HG03196 (cell line): ENCODE results near the gene CCDC28B.
"Not testable (repeated sequence)": the region's sequence is repeated elsewhere in the genome, so short reads cannot be mapped to it uniquely, and the experiment has no call there.

Experiments used
- ATAC-seq: cut with Tn5 transposase; IDR thresholded peaks from one replicate; pipeline ENCODE4 v1.9.1; 2021; ENCODE audit not compliant: unreplicated experiment

The CCDC28B gene

GRCh38 chr1:32200226-32201010, at the start of gene CCDC28B:
CCDC28B (plus strand) TSS chr1:32200595; CDS start chr1:32201936, 1,341 bp downstream.
- no peak for ATAC-seq

- no peak for ATAC-seq
Measured at GRCh38 chr1:32150847-32151246, 49.5 kb upstream of the CCDC28B start.

GRCh38 chr1:32151319-32151787, 49.0 kb upstream of the CCDC28B start:
- no peak for ATAC-seq

GRCh38 chr1:32159189-32159588, 41.2 kb upstream of the CCDC28B start:
- ATAC-seq, result no peak

DNA sequence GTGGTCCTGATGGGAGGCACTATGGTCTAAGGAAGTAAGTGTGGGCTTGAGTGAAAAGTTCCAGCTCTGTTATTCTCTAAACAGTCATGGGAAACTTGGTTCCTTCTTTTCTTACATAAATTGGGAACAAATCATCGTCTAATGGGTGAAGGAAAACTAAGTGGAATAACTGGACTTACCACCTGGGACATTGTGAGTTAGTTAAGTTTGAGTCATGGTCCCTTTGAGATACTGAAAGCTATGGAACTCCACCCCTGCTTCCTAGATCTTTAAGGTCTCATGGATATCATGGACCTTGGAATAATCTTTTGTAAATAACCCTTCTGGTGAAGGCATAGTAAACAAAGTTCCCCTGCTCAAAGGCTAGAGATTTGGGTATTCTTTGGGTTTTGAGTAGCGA, 37.0 kb upstream of the CCDC28B start:
- ATAC-seq, result no peak

DNA sequence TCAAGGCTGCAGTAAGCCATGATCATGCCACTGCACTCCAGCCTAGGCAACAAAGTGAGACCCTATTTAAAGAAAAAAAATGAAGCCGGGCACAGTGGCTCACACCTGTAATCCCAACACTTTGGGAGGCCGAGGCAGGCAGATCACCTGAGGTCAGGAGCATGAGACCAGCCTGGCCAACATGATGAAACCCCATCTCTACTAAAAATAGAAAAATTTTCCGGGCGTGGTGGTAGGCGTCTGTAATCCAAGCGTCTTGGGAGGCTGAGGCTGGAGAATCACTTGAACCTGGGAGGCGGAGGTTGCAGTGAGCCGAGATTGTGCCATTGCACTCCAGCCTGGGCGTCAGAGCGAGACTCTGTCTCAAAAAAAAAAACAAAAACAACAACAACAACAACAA, 34.8 kb upstream of the CCDC28B start:
- ATAC-seq, result not testable (repeated sequence)

- ATAC-seq, result no peak
Measured at GRCh38 chr1:32170991-32171390, 29.4 kb upstream of the CCDC28B start.

- no peak for ATAC-seq
Measured at GRCh38 chr1:32172621-32173245, 27.7 kb upstream of the CCDC28B start.

DNA sequence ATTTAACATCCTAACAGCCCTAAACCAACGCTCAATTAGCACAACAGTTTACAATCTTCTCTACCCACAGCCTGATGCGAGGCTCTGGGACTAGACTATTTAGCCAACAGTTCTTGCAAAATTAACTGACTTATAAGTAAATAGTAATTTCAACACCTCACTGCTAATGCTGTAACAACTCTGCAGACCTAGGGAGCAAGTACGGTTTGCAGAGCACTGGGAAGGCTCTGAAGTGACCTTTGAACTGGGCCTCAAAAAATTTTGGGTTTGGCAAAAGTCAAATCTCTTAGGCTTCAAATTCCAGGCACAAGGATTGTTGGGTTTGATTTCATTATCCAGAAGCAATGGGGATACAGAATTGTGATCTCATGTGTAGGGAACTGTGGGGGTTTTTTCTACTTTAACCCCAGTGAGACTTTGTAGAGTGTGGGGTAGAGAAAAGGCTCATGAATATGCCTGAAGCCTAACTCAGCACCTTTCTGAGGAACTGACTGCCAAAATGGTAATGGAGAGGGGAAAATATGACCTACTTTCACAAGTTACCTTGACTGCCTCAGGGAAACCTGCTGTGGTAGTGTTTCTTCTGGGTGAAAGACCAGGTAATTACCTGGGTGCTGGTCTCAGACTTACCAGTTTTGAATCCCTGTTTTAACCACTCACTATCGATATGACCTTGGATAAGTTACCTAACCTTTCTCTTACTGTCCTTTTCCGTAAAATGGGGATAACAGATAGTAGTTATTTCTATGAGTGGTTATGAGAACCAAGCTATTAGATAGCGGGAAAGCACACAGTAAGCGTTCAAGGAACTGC, 21.8 kb upstream of the CCDC28B start:
- ATAC-seq, result no peak

DNA sequence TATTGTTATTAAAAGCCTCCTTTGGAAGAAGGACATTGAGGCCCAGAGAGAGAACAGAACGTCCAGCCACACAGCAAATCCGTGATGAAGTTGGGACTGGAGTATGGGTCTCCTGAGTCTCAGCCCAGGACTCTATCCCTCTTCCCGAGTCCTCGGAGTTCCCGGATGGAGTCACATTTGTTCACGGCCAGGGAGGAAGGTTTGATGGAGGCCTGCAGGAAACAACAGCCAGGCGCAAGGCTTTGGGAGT, 21.3 kb upstream of the CCDC28B start:
- ATAC-seq, result no peak

- peak; percentile 81 for ATAC-seq
Measured at GRCh38 chr1:32179443-32180185, 20.8 kb upstream of the CCDC28B start, which contains the start of gene TXLNA. TXLNA (plus strand) TSS chr1:32179675; CDS start chr1:32180346, 671 bp downstream.

DNA sequence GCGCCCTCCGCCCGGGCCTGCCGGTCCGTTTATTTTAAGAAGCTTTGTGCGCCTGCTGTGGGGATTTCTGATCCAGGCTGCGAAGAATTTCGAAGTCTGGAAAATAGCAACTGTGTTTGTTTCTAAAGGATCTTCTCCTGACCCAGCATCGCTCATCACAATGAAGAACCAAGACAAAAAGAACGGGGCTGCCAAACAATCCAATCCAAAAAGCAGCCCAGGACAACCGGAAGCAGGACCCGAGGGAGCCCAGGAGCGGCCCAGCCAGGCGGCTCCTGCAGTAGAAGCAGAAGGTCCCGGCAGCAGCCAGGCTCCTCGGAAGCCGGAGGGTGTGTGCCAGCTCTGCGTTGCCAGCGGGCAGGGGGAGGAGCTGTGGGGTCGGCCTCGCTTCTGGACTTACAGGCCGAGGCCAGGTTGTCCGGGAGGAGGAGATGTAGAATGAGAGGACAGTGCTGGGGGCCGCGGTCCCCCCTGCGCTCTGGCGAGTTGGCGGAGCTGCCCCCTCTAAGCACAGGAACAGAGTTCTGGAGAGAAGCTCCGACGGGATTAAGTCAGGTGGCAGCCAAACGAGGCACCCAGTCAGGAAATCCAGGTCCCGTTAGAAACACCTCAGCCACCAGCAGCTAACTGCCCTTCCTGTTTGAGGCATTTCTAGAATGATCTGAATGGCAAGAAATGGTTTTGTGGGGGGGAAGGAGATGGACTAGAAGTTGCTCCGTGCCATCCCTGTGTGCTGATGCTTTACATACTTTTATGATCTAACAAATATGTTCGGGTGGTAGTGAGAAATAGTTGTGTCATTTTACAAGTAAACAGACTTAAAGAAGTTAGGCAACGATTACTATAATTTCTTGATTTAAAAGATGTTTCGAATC, 20.0 kb upstream of the CCDC28B start:
- ATAC-seq, result no peak

DNA sequence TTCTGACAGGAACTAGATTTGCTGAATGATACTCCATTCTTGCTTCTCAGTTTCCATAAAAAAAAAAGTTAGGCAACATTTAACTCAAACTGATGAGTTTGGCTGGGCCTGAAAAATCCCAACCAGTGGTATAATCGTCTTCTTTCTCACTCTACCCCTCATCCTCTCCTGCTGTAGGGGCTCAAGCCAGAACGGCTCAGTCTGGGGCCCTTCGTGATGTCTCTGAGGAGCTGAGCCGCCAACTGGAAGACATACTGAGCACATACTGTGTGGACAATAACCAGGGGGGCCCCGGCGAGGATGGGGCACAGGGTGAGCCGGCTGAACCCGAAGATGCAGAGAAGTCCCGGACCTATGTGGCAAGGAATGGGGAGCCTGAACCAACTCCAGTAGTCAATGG, 19.3 kb upstream of the CCDC28B start:
- ATAC-seq, result no peak

- ATAC-seq, result no peak
Measured at GRCh38 chr1:32181563-32181962, 18.8 kb upstream of the CCDC28B start.

DNA sequence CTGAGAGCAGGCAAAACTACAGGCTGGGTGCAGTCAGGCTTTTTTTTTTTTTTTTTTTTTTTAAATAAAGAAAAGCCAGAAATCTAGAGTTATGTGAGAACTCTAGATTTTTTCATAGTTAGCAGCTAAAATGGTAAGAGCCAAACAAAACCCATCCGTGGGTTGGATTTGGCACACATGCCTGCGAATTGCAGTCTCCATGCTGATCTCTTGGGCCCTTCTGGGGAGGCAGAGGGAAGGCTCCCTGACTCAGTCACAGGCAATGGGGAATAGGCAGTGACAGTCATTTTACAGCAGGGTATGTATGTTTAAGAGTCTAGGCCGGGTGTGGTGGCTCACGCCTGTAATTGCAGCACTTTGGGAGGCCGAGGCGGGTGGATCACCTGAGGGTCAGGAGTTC, 18.3 kb upstream of the CCDC28B start:
- ATAC-seq, result no peak

DNA sequence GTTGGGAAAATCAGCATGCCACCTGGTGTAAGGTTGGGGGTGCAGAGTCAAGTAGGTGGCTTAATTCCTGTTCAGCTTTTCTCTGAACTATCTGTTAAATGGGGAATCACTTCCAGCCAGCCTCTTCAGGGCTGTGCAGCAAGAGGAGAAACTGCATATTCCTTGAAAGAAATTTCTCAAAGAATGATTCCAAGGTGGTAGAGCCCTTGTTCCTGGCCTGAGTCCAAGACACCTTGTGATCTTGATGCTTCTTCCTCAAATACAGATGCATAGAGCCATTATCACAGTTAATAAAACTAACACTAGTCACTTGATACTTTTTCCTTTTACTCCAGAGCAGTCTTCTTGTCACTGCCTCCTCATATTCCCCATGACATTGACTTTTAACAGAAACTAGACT, 15.7 kb upstream of the CCDC28B start:
- ATAC-seq, result no peak

- ATAC-seq, result no peak
Measured at GRCh38 chr1:32186077-32186476, 14.3 kb upstream of the CCDC28B start.

DNA sequence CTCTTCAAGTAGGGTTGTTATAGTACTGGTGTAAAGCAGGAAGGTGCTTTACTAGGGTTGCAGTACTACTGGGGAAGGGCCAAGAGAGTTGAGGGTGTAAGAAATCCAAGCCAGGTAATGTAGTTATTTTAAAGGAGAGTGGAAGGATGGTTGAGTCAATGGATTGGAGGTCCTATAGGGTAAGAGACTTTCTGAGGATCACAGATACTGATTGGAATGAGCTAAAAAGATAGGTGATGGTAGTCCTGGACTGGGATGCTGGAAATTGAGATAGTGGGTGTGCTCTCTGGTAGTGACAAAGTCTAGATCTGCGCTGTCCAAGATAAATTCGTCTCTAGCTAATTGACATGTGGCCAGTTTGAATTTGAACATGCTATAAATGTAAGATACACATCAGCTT, 13.9 kb upstream of the CCDC28B start:
- ATAC-seq, result no peak

- no peak for ATAC-seq
Measured at GRCh38 chr1:32187850-32188249, 12.5 kb upstream of the CCDC28B start.
